GM15510 (cell line): ENCODE data around the gene PTPN14.

ENCODE experiments used
- POLR2A ChIP-seq: IDR thresholded peaks from 3 replicates; pipeline ENCODE4 v1.6.1; 2011; ENCODE audit warnings: borderline replicate concordance; ENCODE audit not compliant: insufficient read length; ENCODE audit errors: extremely low read depth

PTPN14 gene

DNA sequence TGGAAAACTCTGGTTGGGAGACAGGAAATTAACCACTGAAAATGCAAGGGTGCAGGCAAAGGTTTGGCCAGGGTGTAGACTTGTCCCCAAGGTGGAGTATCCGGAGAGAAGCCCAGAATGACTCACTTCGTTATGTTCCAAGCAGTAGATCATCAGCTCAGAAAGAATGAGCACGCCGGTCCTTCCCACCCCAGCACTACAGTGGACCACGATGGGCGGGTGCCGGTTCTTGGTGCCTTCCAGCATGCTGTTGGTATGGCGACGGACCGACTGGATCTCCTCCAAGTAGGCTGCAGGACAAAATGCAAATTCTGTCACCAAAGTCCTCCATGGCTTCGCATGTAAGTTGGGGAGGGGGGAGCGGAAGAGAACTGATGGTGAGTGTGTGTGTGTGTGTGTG, 187.0 kb downstream of the PTPN14 start:
- TF ChIP-seq POLR2A, result no peak

DNA sequence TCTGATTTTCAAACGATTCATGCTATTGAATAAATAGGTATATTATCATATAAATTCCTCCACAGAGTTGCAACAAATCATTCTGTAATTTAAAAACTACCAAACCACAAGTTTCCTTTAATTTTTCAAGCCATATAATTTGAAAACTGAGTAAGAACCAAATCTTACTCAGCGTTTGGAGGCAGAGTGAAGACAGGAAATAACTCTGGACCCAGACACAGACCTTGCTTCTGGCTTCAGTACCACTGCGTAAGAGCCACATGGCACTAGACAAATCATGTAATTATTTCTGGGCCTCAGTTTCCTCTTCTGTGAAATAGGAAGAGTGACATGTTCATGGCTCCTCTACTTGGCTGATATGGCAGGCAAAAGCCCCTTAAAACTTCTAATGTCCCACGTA, 188.0 kb downstream of the PTPN14 start:
- TF ChIP-seq POLR2A, result no peak

DNA sequence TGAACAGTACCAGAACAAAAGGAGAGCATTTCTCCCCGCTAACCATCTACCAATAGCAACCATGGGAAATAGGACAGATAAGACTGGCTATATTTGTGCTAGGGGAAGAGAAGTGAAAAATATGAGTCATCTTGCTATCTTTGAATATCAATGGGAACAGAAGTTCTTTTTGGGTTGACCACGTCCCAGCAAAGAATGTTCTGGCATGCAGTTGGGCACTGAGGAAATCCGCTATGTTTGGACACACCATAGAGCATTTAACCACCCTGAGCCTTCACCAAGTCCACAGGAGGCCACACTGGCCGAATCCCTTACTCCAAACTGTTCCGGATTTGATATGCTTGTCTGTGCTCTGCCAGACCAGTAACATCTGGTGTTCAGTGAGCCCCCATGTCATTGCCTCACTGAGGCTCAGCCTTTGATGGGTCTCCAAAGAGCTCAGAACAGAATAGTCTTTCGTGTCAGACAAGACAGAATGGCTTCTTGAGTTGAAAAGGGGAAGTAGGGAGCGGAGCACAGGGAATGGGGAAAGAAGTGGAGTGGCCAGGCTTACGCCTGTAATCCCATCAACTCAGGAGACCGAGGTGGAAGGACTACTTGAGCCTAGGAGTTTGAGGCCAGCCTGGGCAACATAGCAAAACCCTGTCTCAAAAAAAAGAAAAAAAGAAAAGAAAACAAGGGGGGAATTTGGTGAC, 189.1 kb downstream of the PTPN14 start:
- no peak for TF ChIP-seq POLR2A

DNA sequence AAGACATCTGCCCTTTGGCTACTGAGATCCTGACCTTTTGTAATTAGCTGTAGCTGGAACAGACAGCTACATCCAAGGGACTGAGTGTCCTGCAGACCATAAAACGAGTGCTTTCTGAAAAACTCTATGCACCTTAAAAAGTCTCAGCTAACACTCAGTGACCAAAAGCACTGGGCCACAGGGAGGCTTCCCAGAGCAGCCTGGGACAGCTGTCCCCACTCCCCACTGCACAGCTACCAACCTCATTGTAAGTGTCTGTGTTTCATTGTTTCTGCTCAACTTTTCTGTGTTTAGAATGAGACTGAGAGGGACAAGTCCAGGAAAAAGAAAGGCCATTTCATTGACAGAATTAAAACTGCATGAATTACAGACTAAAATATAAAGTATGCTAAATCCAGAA, 189.8 kb downstream of the PTPN14 start:
- TF ChIP-seq POLR2A, result no peak

DNA sequence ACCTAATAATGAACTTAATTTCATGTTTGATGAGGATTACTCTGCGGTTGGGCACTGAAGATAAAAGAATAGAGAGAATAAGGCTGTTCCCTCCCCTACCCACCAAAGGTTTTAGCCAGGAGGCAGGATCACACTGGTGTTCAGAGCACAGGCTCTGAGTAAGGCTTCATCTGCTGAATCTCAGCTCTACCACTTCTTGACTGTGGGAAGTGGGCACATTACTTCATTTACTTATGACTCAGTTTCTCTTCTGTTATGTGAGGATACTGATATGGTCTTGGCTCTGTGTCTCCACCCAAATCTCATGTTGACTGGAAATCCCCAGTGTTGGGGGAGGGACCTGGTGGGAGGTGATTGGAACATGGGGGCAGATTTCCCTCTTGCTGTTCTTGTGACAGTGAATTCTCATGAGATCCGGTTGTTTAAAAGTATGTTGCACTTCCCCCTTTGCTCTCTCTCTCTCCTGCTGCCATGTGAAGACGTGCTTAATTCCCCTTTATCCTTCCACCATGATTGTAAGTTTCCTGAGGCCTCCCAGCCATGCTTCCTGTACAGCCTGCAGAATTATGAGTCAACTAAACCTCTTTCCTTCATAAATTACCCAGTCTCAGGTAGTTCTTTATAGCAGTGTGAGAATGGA, 190.8 kb downstream of the PTPN14 start:
- TF ChIP-seq POLR2A, result no peak

DNA sequence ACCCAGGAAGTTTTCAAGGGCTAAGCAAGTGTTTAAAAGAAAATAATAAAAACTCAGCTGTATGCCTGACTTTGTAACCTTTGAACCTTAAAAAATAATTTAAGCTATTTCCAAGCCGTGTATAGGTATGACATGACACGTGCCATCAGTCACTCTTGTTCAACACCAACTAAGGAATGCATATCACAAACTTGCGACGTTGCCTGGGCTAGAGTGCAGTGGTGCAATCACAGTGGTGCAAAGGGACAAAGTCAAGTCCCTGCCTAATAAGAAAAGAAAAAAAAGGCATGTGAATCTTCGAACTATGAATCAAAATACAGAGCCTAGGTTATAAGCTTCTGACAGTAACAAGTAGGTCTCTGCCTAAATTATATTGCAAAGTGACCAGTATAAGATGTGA, 191.3 kb downstream of the PTPN14 start:
- TF ChIP-seq POLR2A, result no peak

DNA sequence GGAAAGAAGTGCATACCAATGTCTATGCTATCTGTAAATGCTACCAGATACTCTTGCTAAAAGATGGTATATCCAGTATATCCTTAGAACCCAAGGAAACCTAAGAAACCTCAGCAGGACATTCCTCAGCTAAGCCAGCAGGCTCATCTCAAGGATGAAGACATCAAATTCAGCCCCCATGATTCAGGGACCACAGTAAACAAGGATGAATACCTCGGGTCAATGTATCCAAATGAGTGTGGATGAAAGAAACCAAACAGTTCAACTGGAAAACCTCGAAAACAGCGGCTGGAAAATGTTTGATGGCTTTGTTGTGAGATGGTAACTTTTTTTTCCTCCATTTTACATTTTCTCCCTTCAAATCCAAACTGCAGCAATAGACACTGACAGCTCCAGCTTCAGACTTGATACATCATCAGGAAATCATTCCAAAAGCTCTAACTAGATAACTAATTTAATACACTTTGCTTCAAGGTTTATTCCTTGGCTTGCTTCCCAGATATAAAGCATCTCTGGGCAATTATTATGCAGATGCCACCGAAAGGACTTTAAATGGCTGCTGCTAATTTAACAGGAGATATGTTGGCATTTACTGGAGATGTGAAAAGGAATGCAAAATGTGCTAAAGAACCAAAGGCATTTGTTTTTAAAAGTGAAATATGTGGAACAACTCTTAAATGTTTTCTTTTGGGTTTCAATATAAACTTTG, 196.8 kb downstream of the PTPN14 start:
- TF ChIP-seq POLR2A, result no peak

DNA sequence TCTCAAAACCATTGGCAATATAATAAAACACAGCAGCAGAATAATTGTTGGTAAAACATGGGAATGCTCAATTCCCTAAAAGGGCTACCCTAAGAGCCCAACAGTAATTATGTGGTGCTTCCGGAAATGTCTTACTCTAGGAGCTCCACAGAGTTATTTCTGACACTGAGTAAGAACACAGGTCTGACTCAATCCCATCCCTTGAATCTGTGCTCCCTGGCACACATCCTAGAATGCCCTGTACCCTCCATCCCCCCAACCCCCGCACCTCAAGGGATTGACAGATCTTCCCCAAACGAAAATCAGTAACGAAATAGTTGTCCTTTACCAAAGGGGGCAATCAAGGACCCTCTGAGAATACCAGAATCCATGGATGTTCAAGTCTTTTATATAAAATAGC, 198.6 kb downstream of the PTPN14 start:
- no peak for TF ChIP-seq POLR2A

DNA sequence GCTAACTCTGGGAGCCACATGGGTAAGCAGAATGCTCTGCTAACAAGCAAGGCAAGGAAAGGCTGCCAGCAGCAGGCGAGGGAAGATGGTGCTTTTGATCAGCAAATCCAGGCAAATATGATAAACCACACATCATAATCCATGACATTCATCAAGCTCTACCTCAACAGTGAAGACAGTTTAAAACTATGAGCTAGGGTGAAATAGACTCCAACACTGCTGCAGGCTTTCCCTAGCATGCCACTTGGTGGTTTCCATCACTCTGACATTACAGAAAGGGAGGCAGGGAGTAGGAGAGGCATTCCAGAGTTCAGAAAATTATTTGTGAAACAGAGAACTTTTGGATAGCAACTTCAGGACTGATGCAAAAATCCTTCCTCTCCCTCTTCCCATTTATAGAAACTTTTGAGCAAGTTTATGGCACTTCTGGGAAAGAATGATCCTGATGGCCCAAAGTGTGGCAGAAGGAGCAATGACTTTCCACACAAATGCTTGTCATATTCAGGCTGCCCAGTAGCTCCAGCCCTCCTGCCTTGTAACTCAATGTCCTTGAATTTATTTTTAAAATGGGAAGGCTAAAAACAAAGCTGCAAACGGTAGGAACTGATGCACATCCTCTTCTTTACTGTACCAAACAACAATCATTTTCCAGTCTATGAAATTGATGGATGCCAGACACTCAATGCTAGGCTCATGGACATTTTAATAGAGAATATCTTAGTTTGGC, 199.7 kb downstream of the PTPN14 start:
- TF ChIP-seq POLR2A, result no peak

DNA sequence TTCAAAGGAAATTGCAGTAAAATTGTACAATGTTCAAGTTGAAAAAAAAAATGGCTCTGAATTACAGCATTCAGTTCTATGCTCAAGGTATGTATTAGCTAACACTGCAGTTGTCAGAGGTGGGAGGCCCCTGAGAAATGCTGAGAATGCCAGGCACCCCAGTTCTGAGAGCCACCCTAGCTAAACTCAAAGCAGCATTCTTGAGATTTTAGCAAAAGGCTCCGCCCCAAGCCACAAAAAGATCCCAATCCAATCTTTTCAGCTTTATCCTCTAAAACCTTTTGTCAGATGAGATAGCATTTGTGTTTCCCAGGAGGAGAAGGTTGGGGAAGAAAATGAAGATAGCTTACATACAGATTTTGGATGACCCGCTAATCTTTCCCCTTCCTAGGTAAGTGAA, 201.6 kb downstream of the PTPN14 start:
- no peak for TF ChIP-seq POLR2A

DNA sequence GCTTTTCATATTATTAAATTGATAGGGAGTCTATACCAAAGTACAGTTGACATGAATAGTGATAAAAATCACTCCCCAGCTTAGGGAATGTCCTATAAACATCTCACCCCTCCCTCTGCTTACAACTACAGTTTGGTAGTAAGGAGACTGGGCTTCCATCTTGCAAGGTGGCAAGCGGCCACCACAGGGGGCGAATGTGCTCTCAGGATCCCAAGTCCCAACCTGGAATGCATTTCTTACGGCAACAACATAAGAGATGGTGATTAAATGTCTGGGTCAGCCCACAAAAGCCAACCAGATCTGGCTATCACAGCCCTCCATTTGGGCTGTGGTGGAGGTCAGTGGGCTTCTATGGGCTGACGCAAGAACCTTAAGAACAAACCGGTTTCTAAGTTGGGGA, 202.4 kb downstream of the PTPN14 start:
- TF ChIP-seq POLR2A, result no peak

DNA sequence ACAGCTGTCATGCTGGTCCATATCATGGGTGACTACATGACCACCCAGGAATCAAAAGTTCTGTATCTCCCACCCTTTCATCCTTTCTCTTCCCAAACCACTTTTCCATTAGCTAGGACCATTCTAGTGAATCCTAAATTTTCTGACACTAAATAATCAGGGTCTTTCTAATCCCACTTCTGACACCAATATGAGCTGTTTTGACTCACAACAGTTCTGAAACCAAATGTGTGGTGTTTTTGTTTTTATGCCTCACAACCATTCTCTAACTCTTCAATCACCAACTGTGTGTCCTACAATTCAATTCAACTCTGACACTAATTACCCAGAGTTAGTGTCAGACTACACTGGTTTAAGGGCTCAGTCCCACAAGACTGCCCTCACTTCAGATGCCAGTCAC, 206.5 kb downstream of the PTPN14 start:
- no peak for TF ChIP-seq POLR2A

DNA sequence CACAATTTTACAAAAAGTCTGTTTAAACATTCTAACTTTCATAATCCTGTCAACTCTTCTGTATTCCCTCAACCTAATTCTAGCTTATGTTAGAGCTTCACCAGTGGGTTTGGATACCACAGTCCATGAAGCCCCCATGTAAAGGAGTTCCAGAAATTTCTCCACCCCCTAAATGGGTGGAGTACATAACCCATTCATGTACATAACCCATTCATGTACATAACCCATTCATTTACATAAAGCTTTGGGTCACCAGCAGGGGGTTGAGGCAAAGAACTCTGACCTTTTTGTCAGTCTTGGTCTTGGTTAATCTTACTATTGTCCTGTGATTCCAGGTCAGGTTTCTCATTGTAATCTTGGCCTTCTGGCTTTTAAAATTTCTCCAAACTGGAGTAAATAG, 208.9 kb downstream of the PTPN14 start:
- TF ChIP-seq POLR2A, result no peak

DNA sequence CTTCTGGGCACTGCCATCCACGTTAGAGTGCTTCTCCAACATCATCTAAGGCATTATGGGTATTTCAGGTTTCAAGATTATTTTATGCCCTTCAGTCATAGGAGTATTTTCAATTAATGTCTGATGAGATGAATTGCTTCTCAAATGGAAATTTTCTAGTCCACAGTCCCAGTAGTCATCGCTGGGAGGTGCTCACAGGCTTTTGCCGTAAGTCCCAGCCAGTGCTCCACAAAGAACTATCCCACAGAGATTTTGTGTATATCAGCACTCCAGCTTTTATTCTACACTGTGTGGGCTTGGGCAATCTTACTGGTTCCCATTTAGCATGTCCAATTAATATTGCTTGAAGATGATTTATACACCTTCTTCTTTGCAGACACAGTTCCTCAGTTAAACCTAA, 209.5 kb downstream of the PTPN14 start:
- TF ChIP-seq POLR2A, result no peak

DNA sequence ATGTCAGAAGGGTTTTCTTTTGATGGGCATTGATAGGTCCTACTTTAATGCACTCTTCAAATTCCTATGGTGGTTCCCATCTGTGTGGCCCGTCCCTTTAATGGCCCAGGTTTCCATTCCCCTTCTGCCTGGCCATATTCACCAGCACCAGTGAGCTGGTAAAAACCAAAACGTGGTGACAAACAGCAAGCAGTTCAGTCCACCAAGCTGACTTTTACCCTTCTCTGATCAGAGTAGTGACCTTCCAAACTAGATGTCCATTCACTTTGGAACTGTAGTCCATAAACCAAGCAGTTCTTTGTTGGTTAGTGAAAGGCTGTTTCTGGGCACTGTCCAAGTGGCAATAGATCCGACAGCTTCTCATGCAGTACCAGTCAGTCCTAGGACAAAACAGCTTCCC, 209.9 kb downstream of the PTPN14 start:
- TF ChIP-seq POLR2A, result no peak
